ENCODE data around the gene CDR2L. TPM values are rescaled to one million over a fixed set of nuclear protein-coding genes. Genes with fewer than 3 reads are reported as not detected.

Gene CDR2L
- total RNA-seq, 5 donors from 2014 or later (not counting 1 experiment from before 2014, with no cell fraction given) = 0.12 to 0.29 (median 0.19) TPM; not detected in 1

GRCh38 chr17:74946641-74947040, 40.8 kb upstream of the CDR2L start:
- CTCF ChIA-PET = no interaction called here
- no peaks in the 10 kb centered on the region for H3K36me3 Mint-ChIP-seq
- POLR2A ChIA-PET = no interaction called here

GRCh38 chr17:74947041-74947754, 40.2 kb upstream of the CDR2L start:
- H3K4me3 Mint-ChIP-seq = no peak overlapping the region
- H3K27me3 Mint-ChIP-seq = peaks cover 3 to 9% of the 10 kb centered on the region in 2 donors
- 86% methylated on average over 15 of the region's 17 CpGs for WGBS (ENCODE audit: insufficient coverage)
- no peak overlapping the region for H3K27ac ChIP-seq (ENCODE audit: low read length)
- DNase-seq (no peak), ATAC-seq (replicated peaks in 1 of 4) (no peak)
- H3K27me3 ChIP-seq (replicated peaks in 1 of 2; ENCODE audit: control insufficient read depth in 2 of 2, extremely low read depth in 1 of 2, insufficient read depth in 2 of 2, low read length in 1 of 2) = peaks cover 4 to 53% of the 10 kb centered on the region in 2 experiments
- H3K36me3 Mint-ChIP-seq = no peaks in the 10 kb centered on the region
- no peak overlapping the region for H3K4me3 ChIP-seq (ENCODE audit: control insufficient read depth in 1 of 2, extremely low read depth in 1 of 2, low read length in 1 of 2)
- no peaks in the 10 kb centered on the region for H3K4me1 Mint-ChIP-seq
- H3K9me3 Mint-ChIP-seq = no peaks in the 10 kb centered on the region
- CTCF ChIA-PET = no interaction called here
- H3K9me3 ChIP-seq = no peaks in the 10 kb centered on the region
- POLR2A ChIA-PET = no interaction called here
- no peaks in the 10 kb centered on the region for H3K36me3 ChIP-seq (ENCODE audit: control insufficient read depth in 2 of 2, extremely low read depth in 1 of 2, insufficient read depth in 1 of 2, low read length in 1 of 2)
- H3K4me1 ChIP-seq (ENCODE audit: control insufficient read depth in 1 of 2, extremely low read depth in 1 of 2, insufficient read depth in 2 of 2, low read length in 2 of 2) = no peaks in the 10 kb centered on the region
- H3K27ac Mint-ChIP-seq = no peak overlapping the region

More at GRCh38 chr17:74946641-74947040, 40.8 kb upstream of the CDR2L start:
- Mint-ChIP-seq H3K27ac (no peak overlapping the region), H3K27me3 (peaks cover 7 to 13% of the 10 kb centered on the region in 2 donors), H3K4me1 (no peaks in the 10 kb centered on the region), H3K9me3 (no peaks in the 10 kb centered on the region), H3K4me3 (no peak overlapping the region)
- Histone ChIP-seq H3K36me3 (ENCODE audit: control insufficient read depth in 2 of 2, extremely low read depth in 1 of 2, insufficient read depth in 1 of 2, low read length in 1 of 2) (no peaks in the 10 kb centered on the region), H3K27ac (ENCODE audit: low read length) (no peak overlapping the region), H3K4me3 (ENCODE audit: control insufficient read depth in 1 of 2, extremely low read depth in 1 of 2, low read length in 1 of 2) (no peak overlapping the region), H3K9me3 (no peaks in the 10 kb centered on the region), H3K4me1 (ENCODE audit: control insufficient read depth in 1 of 2, extremely low read depth in 1 of 2, insufficient read depth in 2 of 2, low read length in 2 of 2) (no peaks in the 10 kb centered on the region), H3K27me3 (replicated peaks in 1 of 2; ENCODE audit: control insufficient read depth in 2 of 2, extremely low read depth in 1 of 2, insufficient read depth in 2 of 2, low read length in 1 of 2) (peaks cover 4 to 56% of the 10 kb centered on the region in 2 experiments)
- 79% methylated on average over 6 of the region's 14 CpGs for WGBS (ENCODE audit: insufficient coverage)
- no peak for ATAC-seq (replicated peaks in 1 of 4)
- DNase-seq = no peak

- ChIA-PET POLR2A (interaction anchor here in 1 of 2 donors (0.7 kb wide), 1 partner anchor 11 kb away, joined by 3 read pairs; no protein-coding TSS in a partner anchor), CTCF (interaction anchor here (0.6 to 0.8 kb wide), 2 partner anchors 15 to 117 kb away, joined by 3 to 8 read pairs; no protein-coding TSS in a partner anchor)
- Histone ChIP-seq H3K36me3 (ENCODE audit: control insufficient read depth in 2 of 2, extremely low read depth in 1 of 2, insufficient read depth in 1 of 2, low read length in 1 of 2) (no peaks in the 10 kb centered on the region), H3K27ac (ENCODE audit: low read length) (no peak overlapping the region), H3K4me3 (ENCODE audit: control insufficient read depth in 1 of 2, extremely low read depth in 1 of 2, low read length in 1 of 2) (no peak overlapping the region), H3K9me3 (no peaks in the 10 kb centered on the region), H3K27me3 (replicated peaks in 1 of 2; ENCODE audit: control insufficient read depth in 2 of 2, extremely low read depth in 1 of 2, insufficient read depth in 2 of 2, low read length in 1 of 2) (peaks cover 2 to 50% of the 10 kb centered on the region in 2 experiments), H3K4me1 (ENCODE audit: control insufficient read depth in 1 of 2, extremely low read depth in 1 of 2, insufficient read depth in 2 of 2, low read length in 2 of 2) (no peaks in the 10 kb centered on the region)
- no peak for ATAC-seq (replicated peaks in 1 of 4)
- Mint-ChIP-seq H3K27ac (no peak overlapping the region), H3K4me3 (no peak overlapping the region), H3K4me1 (no peaks in the 10 kb centered on the region), H3K36me3 (no peaks in the 10 kb centered on the region), H3K27me3 (peaks cover 3% of the 10 kb centered on the region in 2 donors), H3K9me3 (no peaks in the 10 kb centered on the region)
- no peak for DNase-seq
- WGBS (ENCODE audit: insufficient coverage) = 68% methylated on average over 6 of the region's 12 CpGs
Observed at GRCh38 chr17:74949455-74950115, 37.8 kb upstream of the CDR2L start.

GRCh38 chr17:74950207-74950606, 37.2 kb upstream of the CDR2L start:
- DNase-seq (no peak), ATAC-seq (replicated peaks in 1 of 4) (no peak)
- H3K36me3 Mint-ChIP-seq = no peaks in the 10 kb centered on the region
- Histone ChIP-seq H3K4me3 (ENCODE audit: control insufficient read depth in 1 of 2, extremely low read depth in 1 of 2, low read length in 1 of 2) (no peak overlapping the region), H3K4me1 (ENCODE audit: control insufficient read depth in 1 of 2, extremely low read depth in 1 of 2, insufficient read depth in 2 of 2, low read length in 2 of 2) (no peaks in the 10 kb centered on the region), H3K36me3 (ENCODE audit: control insufficient read depth in 2 of 2, extremely low read depth in 1 of 2, insufficient read depth in 1 of 2, low read length in 1 of 2) (no peaks in the 10 kb centered on the region), H3K27me3 (replicated peaks in 1 of 2; ENCODE audit: control insufficient read depth in 2 of 2, extremely low read depth in 1 of 2, insufficient read depth in 2 of 2, low read length in 1 of 2) (peaks cover under 1 to 52% of the 10 kb centered on the region in 2 experiments), H3K9me3 (no peaks in the 10 kb centered on the region), H3K27ac (ENCODE audit: low read length) (no peak overlapping the region)
- POLR2A ChIA-PET = interaction anchor here in 1 of 2 donors (0.7 kb wide), 1 partner anchor 11 kb away, joined by 3 read pairs; no protein-coding TSS in a partner anchor
- CTCF ChIA-PET = no interaction called here
- no peak overlapping the region for H3K4me3 Mint-ChIP-seq
- no peak overlapping the region for H3K27ac Mint-ChIP-seq
- no peaks in the 10 kb centered on the region for H3K9me3 Mint-ChIP-seq
- WGBS (ENCODE audit: insufficient coverage) = 65% methylated on average over 7 of the region's 8 CpGs
- H3K27me3 Mint-ChIP-seq = peaks cover 2 to 3% of the 10 kb centered on the region in 2 donors
- H3K4me1 Mint-ChIP-seq = no peaks in the 10 kb centered on the region

- ChIA-PET POLR2A (no interaction called here), CTCF (no interaction called here)
- WGBS (ENCODE audit: insufficient coverage) = 60% methylated on average over 1 of the region's 3 CpGs
- Mint-ChIP-seq H3K4me1 (no peaks in the 10 kb centered on the region), H3K27me3 (peaks cover 0 to 3% of the 10 kb centered on the region in 2 donors), H3K36me3 (no peaks in the 10 kb centered on the region), H3K9me3 (no peaks in the 10 kb centered on the region), H3K4me3 (no peak overlapping the region), H3K27ac (no peak overlapping the region)
- DNase-seq = no peak
- Histone ChIP-seq H3K9me3 (no peaks in the 10 kb centered on the region), H3K36me3 (ENCODE audit: control insufficient read depth in 2 of 2, extremely low read depth in 1 of 2, insufficient read depth in 1 of 2, low read length in 1 of 2) (no peaks in the 10 kb centered on the region), H3K4me3 (ENCODE audit: control insufficient read depth in 1 of 2, extremely low read depth in 1 of 2, low read length in 1 of 2) (no peak overlapping the region), H3K27me3 (replicated peaks in 1 of 2; ENCODE audit: control insufficient read depth in 2 of 2, extremely low read depth in 1 of 2, insufficient read depth in 2 of 2, low read length in 1 of 2) (peaks cover 0 to 59% of the 10 kb centered on the region in 2 experiments), H3K4me1 (ENCODE audit: control insufficient read depth in 1 of 2, extremely low read depth in 1 of 2, insufficient read depth in 2 of 2, low read length in 2 of 2) (no peaks in the 10 kb centered on the region), H3K27ac (ENCODE audit: low read length) (no peak overlapping the region)
- no peak for ATAC-seq (replicated peaks in 1 of 4)
Observed at GRCh38 chr17:74951065-74951464, 36.4 kb upstream of the CDR2L start.

- CTCF ChIA-PET = no interaction called here
- peaks cover 0 to 3% of the 10 kb centered on the region in 2 donors for H3K36me3 ChIP-seq (ENCODE audit: control insufficient read depth in 2 of 2, extremely low read depth in 1 of 2, insufficient read depth in 1 of 2, low read length in 1 of 2)
- peaks cover 0 to 52% of the 10 kb centered on the region in 2 experiments for H3K27me3 ChIP-seq (replicated peaks in 1 of 2; ENCODE audit: control insufficient read depth in 2 of 2, extremely low read depth in 1 of 2, insufficient read depth in 2 of 2, low read length in 1 of 2)
- Mint-ChIP-seq H3K27me3 (peaks cover 0 to 3% of the 10 kb centered on the region in 2 donors), H3K27ac (no peak overlapping the region), H3K4me3 (no peak overlapping the region), H3K4me1 (no peaks in the 10 kb centered on the region), H3K9me3 (no peaks in the 10 kb centered on the region), H3K36me3 (no peaks in the 10 kb centered on the region)
- no peaks in the 10 kb centered on the region for H3K4me1 ChIP-seq (ENCODE audit: control insufficient read depth in 1 of 2, extremely low read depth in 1 of 2, insufficient read depth in 2 of 2, low read length in 2 of 2)
- no peaks in the 10 kb centered on the region for H3K9me3 ChIP-seq
- 79% methylated on average over 27 of the region's 32 CpGs for WGBS (ENCODE audit: insufficient coverage)
- H3K4me3 ChIP-seq (ENCODE audit: control insufficient read depth in 1 of 2, extremely low read depth in 1 of 2, low read length in 1 of 2) = no peak overlapping the region
- DNase-seq (no peak), ATAC-seq (replicated peaks in 1 of 4) (no peak)
- POLR2A ChIA-PET = no interaction called here
- H3K27ac ChIP-seq (ENCODE audit: low read length) = no peak overlapping the region
Observed at GRCh38 chr17:74951680-74952421, 35.6 kb upstream of the CDR2L start.

All from T-cell (primary cell).